HEK293T (cell line): Measurements from ENCODE around the gene ULK1.

Source experiments
- CTCF ChIA-PET: fragments of 350-600 bp; formaldehyde crosslinking; extraction: SDS; loops from one replicate; lab custom pipeline; 2021; ENCODE audit warnings: antibody characterized with exemption, inconsistent platforms; lab: Yijun Ruan, JAX
- POLR2A ChIA-PET: fragments of 350-600 bp; formaldehyde crosslinking; extraction: SDS; loops from one replicate; lab custom pipeline; 2020; ENCODE audit warnings: antibody characterized with exemption, inconsistent platforms; lab: Yijun Ruan, JAX
- DNase-seq: peaks from one replicate; pipeline ENCODE4 v3.0.0; 2012; ENCODE audit warnings: mixed read lengths; ENCODE audit errors: extremely low spot score
- ARNT ChIP-seq: fragments of 450-650 bp; IDR thresholded peaks from 2 replicates; pipeline ENCODE4 v1.6.1; 2017; ENCODE audit warnings: mild to moderate bottlenecking
- BHLHE40 ChIP-seq: fragments of 450-650 bp; IDR thresholded peaks from 2 replicates; pipeline ENCODE4 v1.6.1; 2016; ENCODE audit warnings: mild to moderate bottlenecking, moderate library complexity, borderline replicate concordance
- CTBP1 ChIP-seq: fragments of 450-650 bp; IDR thresholded peaks from 2 replicates; pipeline ENCODE4 v1.6.1; 2016; ENCODE audit warnings: borderline replicate concordance
- ELF4 ChIP-seq: fragments of 450-650 bp; IDR thresholded peaks from 2 replicates; pipeline ENCODE4 v1.6.1; 2017; ENCODE audit warnings: antibody characterized with exemption
- FOXA1 ChIP-seq: fragments of 450-650 bp; IDR thresholded peaks from 2 replicates; pipeline ENCODE4 v1.6.1; 2016; ENCODE audit warnings: mild to moderate bottlenecking
- FOXK2 ChIP-seq: fragments of 450-650 bp; IDR thresholded peaks from 2 replicates; pipeline ENCODE4 v1.6.1; 2016; ENCODE audit warnings: mild to moderate bottlenecking
- FOXM1 ChIP-seq: fragments of 450-650 bp; IDR thresholded peaks from 2 replicates; pipeline ENCODE4 v1.6.1; 2017; ENCODE audit warnings: mild to moderate bottlenecking, borderline replicate concordance
- HDGF ChIP-seq: fragments of 450-650 bp; IDR thresholded peaks from 2 replicates; pipeline ENCODE4 v1.6.1; 2017; ENCODE audit warnings: antibody characterized with exemption, borderline replicate concordance
- L3MBTL2 ChIP-seq: fragments of 450-650 bp; conservative IDR thresholded peaks from 2 replicates; pipeline ENCODE4 v1.6.1; 2016; ENCODE audit warnings: mild to moderate bottlenecking
- LEF1 ChIP-seq: fragments of 450-650 bp; IDR thresholded peaks from 2 replicates; pipeline ENCODE4 v1.6.1; 2017; ENCODE audit warnings: mild to moderate bottlenecking, borderline replicate concordance
- NFRKB ChIP-seq: fragments of 450-650 bp; IDR thresholded peaks from 2 replicates; pipeline ENCODE4 v1.6.1; 2016; ENCODE audit warnings: mild to moderate bottlenecking, moderate library complexity
- PKNOX1 ChIP-seq: fragments of 450-650 bp; IDR thresholded peaks from 2 replicates; pipeline ENCODE4 v1.6.1; 2016
- SP1 ChIP-seq: fragments of 450-650 bp; IDR thresholded peaks from 2 replicates; pipeline ENCODE4 v1.6.1; 2017
- SUZ12 ChIP-seq: fragments of 450-650 bp; IDR thresholded peaks from 2 replicates; pipeline ENCODE4 v1.6.1; 2016; ENCODE audit warnings: mild to moderate bottlenecking
- TARDBP ChIP-seq: fragments of 450-650 bp; IDR thresholded peaks from 2 replicates; pipeline ENCODE4 v1.6.1; 2016
- ZNF384 ChIP-seq: fragments of 450-650 bp; IDR thresholded peaks from 2 replicates; pipeline ENCODE4 v1.6.1; 2016

The ULK1 gene

GRCh38 chr12:131894313-131894860, at the start of gene ULK1:
ULK1 (plus strand) TSS chr12:131894622; CDS start chr12:131895002, 380 bp downstream.
- peak; percentile 100 for DNase-seq
- CTCF ChIA-PET: no interaction called here
- TF ChIP-seq FOXK2 (no peak), TARDBP (no peak), ZNF384 (no peak), LEF1 (no peak), SUZ12 (no peak), L3MBTL2 (no peak), NFRKB (no peak), PKNOX1 (no peak), CTBP1 (no peak), BHLHE40 (no peak), ELF4 (no peak), FOXA1 (no peak), HDGF (no peak), ARNT (no peak), SP1 (no peak), FOXM1 (no peak)
- POLR2A ChIA-PET: no interaction called here

- CTCF ChIA-PET: no interaction called here
- POLR2A ChIA-PET: no interaction called here
- TF ChIP-seq NFRKB (no peak), PKNOX1 (no peak), HDGF (no peak), FOXM1 (no peak), ARNT (no peak), L3MBTL2 (no peak), FOXK2 (no peak), ZNF384 (no peak), LEF1 (no peak)
- no peak for DNase-seq
Observed at GRCh38 chr12:131844656-131845055, 49.8 kb upstream of the ULK1 start.

GRCh38 chr12:131845121-131845520, 49.3 kb upstream of the ULK1 start:
- ChIA-PET POLR2A (no interaction called here), CTCF (no interaction called here)
- DNase-seq: no peak
- TF ChIP-seq ZNF384 (no peak), HDGF (no peak), L3MBTL2 (no peak), LEF1 (no peak), NFRKB (no peak), CTBP1 (no peak), FOXM1 (no peak), FOXK2 (no peak), TARDBP (no peak), SP1 (no peak), ELF4 (no peak), FOXA1 (no peak), PKNOX1 (no peak), BHLHE40 (no peak)

- ChIA-PET POLR2A (no interaction called here), CTCF (no interaction called here)
- no peak for DNase-seq
- no peak for TF ChIP-seq FOXM1
- no peak for TF ChIP-seq FOXK2
- TF ChIP-seq CTBP1: no peak
- no peak for TF ChIP-seq LEF1
- no peak for TF ChIP-seq SUZ12
- no peak for TF ChIP-seq BHLHE40
- TF ChIP-seq ELF4: no peak
- TF ChIP-seq ARNT: no peak
- TF ChIP-seq TARDBP: no peak
Observed at GRCh38 chr12:131847456-131847855, 47.0 kb upstream of the ULK1 start.

GRCh38 chr12:131848753-131849152, 45.7 kb upstream of the ULK1 start:
- TF ChIP-seq PKNOX1: no peak
- TF ChIP-seq BHLHE40: no peak
- no peak for TF ChIP-seq LEF1
- TF ChIP-seq CTBP1: no peak
- TF ChIP-seq HDGF: no peak
- TF ChIP-seq SUZ12: no peak
- TF ChIP-seq ARNT: no peak
- no peak for TF ChIP-seq L3MBTL2
- no peak for TF ChIP-seq FOXM1
- no peak for TF ChIP-seq TARDBP
- no peak for TF ChIP-seq FOXK2
- TF ChIP-seq FOXA1: no peak
- no peak for TF ChIP-seq SP1
- TF ChIP-seq ELF4: no peak
- no peak for TF ChIP-seq NFRKB
- no peak for TF ChIP-seq ZNF384
- ChIA-PET POLR2A (no interaction called here), CTCF (no interaction called here)
- DNase-seq: no peak
